ENCODE measurements around the gene PDE8A. TPM values are rescaled to one million over a fixed set of nuclear protein-coding genes. Genes with fewer than 3 reads are reported as not detected.
"Not testable (repeated sequence)": the region's sequence is repeated elsewhere in the genome, so short reads cannot be mapped to it uniquely, and the experiment has no call there.

Gene PDE8A
- total RNA-seq, 1 experiment from 2014 or later = 32.0 TPM

DNA sequence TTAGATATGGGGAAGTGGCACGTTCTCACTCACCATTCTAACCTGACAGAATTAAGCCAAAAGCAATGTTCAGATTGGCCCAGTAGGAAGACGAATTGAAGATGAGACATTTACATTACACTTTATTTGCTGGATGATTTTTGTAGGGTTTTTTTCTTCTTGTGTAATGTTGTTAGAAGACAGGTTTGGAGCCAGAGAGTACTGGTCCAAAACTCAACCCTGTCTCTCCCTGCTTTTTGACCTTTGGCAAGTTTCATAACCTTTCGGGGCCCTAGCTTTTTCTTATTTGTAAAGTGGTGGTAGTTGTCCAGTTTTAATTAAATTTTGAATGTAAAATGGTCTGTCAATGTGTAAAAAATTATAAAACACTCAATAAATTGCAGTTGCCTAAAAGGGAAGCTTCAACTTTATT is 29.5 kb downstream of the PDE8A start:
- H3K9me3 Mint-ChIP-seq (ENCODE audit: unreplicated experiment) = no peaks in the 10 kb centered on the region
- H3K4me3 Mint-ChIP-seq (ENCODE audit: unreplicated experiment) = no peak overlapping the region
- H3K4me3 ChIP-seq (ENCODE audit: low read depth, low read length) = no peak overlapping the region
- H3K27me3 ChIP-seq (replicated peaks; ENCODE audit: control insufficient read depth, insufficient read depth, low read length) = no peaks in the 10 kb centered on the region
- intact Hi-C loops (cut with micrococcal nuclease; ENCODE audit: unreplicated experiment) = no loop called here
- H3K36me3 ChIP-seq (ENCODE audit: control insufficient read depth, insufficient read depth, low read length) = no peaks in the 10 kb centered on the region
- H3K4me1 Mint-ChIP-seq (ENCODE audit: low read depth, unreplicated experiment) = peaks cover 21% of the 10 kb centered on the region
- ChIA-PET POLR2A (no interaction called here), CTCF (interaction anchor here (0.7 to 1.9 kb wide), 4 partner anchors 30 to 827 kb away, joined by 3 to 28 read pairs (median 5); partner anchors contain the start of gene PDE8A)
- H3K27me3 Mint-ChIP-seq (ENCODE audit: insufficient read depth, unreplicated experiment) = no peaks in the 10 kb centered on the region
- H3K9me3 ChIP-seq = no peaks in the 10 kb centered on the region
- DNase-seq = no peak
- H3K4me1 ChIP-seq = peaks cover 11% of the 10 kb centered on the region; the same call in 1 of the 2 replicates
- BruUV-seq (replicated peaks) = no TSS peak
- TF ChIP-seq, protein P1, sequence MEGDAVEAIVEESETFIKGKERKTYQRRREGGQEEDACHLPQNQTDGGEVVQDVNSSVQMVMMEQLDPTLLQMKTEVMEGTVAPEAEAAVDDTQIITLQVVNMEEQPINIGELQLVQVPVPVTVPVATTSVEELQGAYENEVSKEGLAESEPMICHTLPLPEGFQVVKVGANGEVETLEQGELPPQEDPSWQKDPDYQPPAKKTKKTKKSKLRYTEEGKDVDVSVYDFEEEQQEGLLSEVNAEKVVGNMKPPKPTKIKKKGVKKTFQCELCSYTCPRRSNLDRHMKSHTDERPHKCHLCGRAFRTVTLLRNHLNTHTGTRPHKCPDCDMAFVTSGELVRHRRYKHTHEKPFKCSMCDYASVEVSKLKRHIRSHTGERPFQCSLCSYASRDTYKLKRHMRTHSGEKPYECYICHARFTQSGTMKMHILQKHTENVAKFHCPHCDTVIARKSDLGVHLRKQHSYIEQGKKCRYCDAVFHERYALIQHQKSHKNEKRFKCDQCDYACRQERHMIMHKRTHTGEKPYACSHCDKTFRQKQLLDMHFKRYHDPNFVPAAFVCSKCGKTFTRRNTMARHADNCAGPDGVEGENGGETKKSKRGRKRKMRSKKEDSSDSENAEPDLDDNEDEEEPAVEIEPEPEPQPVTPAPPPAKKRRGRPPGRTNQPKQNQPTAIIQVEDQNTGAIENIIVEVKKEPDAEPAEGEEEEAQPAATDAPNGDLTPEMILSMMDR (IDR thresholded peaks at IDR 0.05; ENCODE audit: insufficient read depth in 1 of 2, low read depth in 1 of 2, low read length in 1 of 2, severe bottlenecking in 1 of 2, unreplicated experiment in 1 of 2) = no peak
- no peak overlapping the region for H3K27ac Mint-ChIP-seq (ENCODE audit: unreplicated experiment)
- no peaks in the 10 kb centered on the region for H3K36me3 Mint-ChIP-seq (ENCODE audit: insufficient read depth, unreplicated experiment)

DNA sequence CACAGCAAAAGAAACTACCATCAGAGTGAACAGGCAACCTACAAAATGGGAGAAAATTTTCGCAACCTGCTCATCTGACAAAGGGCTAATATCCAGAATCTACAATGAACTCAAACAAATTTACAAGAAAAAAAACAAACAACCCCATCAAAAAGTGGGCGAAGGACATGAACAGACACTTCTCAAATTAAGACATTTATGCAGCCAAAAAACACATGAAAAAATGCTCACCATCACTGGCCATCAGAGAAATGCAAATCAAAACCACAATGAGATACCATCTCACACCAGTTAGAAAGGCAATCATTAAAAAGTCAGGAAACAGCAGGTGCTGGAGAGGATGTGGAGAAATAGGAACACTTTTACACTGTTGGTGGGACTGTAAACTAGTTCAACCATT is 30.1 kb downstream of the PDE8A start:
- POLR2A ChIA-PET; H3K36me3 ChIP-seq (ENCODE audit: control insufficient read depth, insufficient read depth, low read length); H3K4me3 Mint-ChIP-seq (ENCODE audit: unreplicated experiment); H3K27ac Mint-ChIP-seq (ENCODE audit: unreplicated experiment); H3K27me3 Mint-ChIP-seq (ENCODE audit: insufficient read depth, unreplicated experiment); H3K4me3 ChIP-seq (ENCODE audit: low read depth, low read length); H3K27me3 ChIP-seq (replicated peaks; ENCODE audit: control insufficient read depth, insufficient read depth, low read length); CTCF ChIA-PET; H3K9me3 ChIP-seq; H3K36me3 Mint-ChIP-seq (ENCODE audit: insufficient read depth, unreplicated experiment); H3K9me3 Mint-ChIP-seq (ENCODE audit: unreplicated experiment); BruUV-seq (replicated peaks); DNase-seq; intact Hi-C loops (cut with micrococcal nuclease; ENCODE audit: unreplicated experiment): not testable (repeated sequence)
- H3K4me1 ChIP-seq = peaks cover 11% of the 10 kb centered on the region; the same call in 1 of the 2 replicates
- H3K4me1 Mint-ChIP-seq (ENCODE audit: low read depth, unreplicated experiment) = peaks cover 17% of the 10 kb centered on the region

DNA sequence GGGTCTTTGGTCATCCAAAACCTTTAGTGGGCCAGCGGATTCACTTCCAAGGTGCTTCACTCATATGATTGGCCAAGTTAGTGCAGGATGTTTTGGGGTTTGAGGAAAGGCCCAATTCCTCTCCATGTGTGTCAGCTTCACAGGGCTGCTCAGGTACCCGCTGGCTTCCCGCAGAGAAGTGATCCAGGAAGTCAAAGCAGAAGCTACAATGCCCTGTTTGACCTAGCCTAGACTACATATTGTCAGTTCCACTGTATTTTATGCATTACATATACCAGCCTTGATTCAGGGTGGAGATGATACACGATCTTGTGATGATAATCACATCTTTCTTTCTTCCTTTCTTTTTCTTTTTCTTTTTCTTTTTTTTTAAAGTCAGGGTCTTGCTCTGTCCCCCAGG is 32.1 kb downstream of the PDE8A start:
- POLR2A ChIA-PET = no interaction called here
- H3K4me1 Mint-ChIP-seq (ENCODE audit: low read depth, unreplicated experiment) = peaks cover 12% of the 10 kb centered on the region
- no peaks in the 10 kb centered on the region for H3K36me3 ChIP-seq (ENCODE audit: control insufficient read depth, insufficient read depth, low read length)
- H3K4me1 ChIP-seq = peaks cover 11% of the 10 kb centered on the region; the same call in 1 of the 2 replicates
- intact Hi-C loops (cut with micrococcal nuclease; ENCODE audit: unreplicated experiment) = no loop called here
- no peaks in the 10 kb centered on the region for H3K36me3 Mint-ChIP-seq (ENCODE audit: insufficient read depth, unreplicated experiment)
- H3K9me3 Mint-ChIP-seq (ENCODE audit: unreplicated experiment) = no peaks in the 10 kb centered on the region
- no peak overlapping the region for H3K4me3 Mint-ChIP-seq (ENCODE audit: unreplicated experiment)
- H3K27me3 ChIP-seq (replicated peaks; ENCODE audit: control insufficient read depth, insufficient read depth, low read length) = no peaks in the 10 kb centered on the region
- CTCF ChIA-PET = no interaction called here
- TF ChIP-seq, protein P1 (IDR thresholded peaks at IDR 0.05; ENCODE audit: insufficient read depth in 1 of 2, low read depth in 1 of 2, low read length in 1 of 2, severe bottlenecking in 1 of 2, unreplicated experiment in 1 of 2) = no peak
- no peaks in the 10 kb centered on the region for H3K27me3 Mint-ChIP-seq (ENCODE audit: insufficient read depth, unreplicated experiment)
- H3K27ac Mint-ChIP-seq (ENCODE audit: unreplicated experiment) = no peak overlapping the region
- no peaks in the 10 kb centered on the region for H3K9me3 ChIP-seq
- H3K4me3 ChIP-seq (ENCODE audit: low read depth, low read length) = no peak overlapping the region
- no TSS peak for BruUV-seq (replicated peaks)
- no peak for DNase-seq

DNA sequence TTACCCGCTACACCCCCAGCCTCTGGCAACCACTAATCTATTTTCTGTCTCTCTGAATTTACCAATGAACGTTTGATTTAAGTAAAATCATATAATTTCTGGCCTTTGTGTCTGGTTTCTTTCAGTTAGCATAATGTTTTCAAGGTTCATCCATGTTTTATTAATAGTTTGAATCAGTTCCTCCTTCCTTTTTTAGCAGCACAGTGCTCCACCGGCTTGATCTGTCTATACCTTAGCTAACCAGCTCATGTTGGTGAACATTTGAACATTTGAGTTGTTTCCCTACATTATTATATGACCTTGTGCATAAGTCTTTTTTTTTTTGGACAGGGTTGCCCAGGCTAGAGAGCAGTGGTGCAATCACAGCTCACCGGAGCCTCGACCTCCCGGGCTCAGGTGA is 33.3 kb downstream of the PDE8A start:
- intact Hi-C loops (cut with micrococcal nuclease; ENCODE audit: unreplicated experiment) = no loop called here
- POLR2A ChIA-PET = no interaction called here
- no TSS peak for BruUV-seq (replicated peaks)
- TF ChIP-seq, protein P1 (IDR thresholded peaks at IDR 0.05; ENCODE audit: insufficient read depth in 1 of 2, low read depth in 1 of 2, low read length in 1 of 2, severe bottlenecking in 1 of 2, unreplicated experiment in 1 of 2) = no peak
- CTCF ChIA-PET = interaction anchor here (1.0 kb wide), 1 partner anchor 60 kb away, joined by 3 read pairs; no protein-coding TSS in a partner anchor
- H3K4me3 Mint-ChIP-seq (ENCODE audit: unreplicated experiment) = no peak overlapping the region
- Histone ChIP-seq H3K27me3 (replicated peaks; ENCODE audit: control insufficient read depth, insufficient read depth, low read length) (no peaks in the 10 kb centered on the region), H3K4me1 (peaks cover 11% of the 10 kb centered on the region; the same call in 1 of the 2 replicates), H3K36me3 (ENCODE audit: control insufficient read depth, insufficient read depth, low read length) (no peaks in the 10 kb centered on the region), H3K4me3 (ENCODE audit: low read depth, low read length) (no peak overlapping the region), H3K9me3 (no peaks in the 10 kb centered on the region)
- DNase-seq = no peak
- no peaks in the 10 kb centered on the region for H3K9me3 Mint-ChIP-seq (ENCODE audit: unreplicated experiment)
- no peak overlapping the region for H3K27ac Mint-ChIP-seq (ENCODE audit: unreplicated experiment)
- no peaks in the 10 kb centered on the region for H3K36me3 Mint-ChIP-seq (ENCODE audit: insufficient read depth, unreplicated experiment)
- peaks cover 12% of the 10 kb centered on the region for H3K4me1 Mint-ChIP-seq (ENCODE audit: low read depth, unreplicated experiment)
- no peaks in the 10 kb centered on the region for H3K27me3 Mint-ChIP-seq (ENCODE audit: insufficient read depth, unreplicated experiment)
